Left colon (tissue), 2 donors: ENCODE measurements around the gene MAGI2. TPM values are rescaled to one million over a fixed set of nuclear protein-coding genes. Genes with fewer than 3 reads are reported as not detected.

Source experiments
- ATAC-seq: fragments of 200-7000 bp; cut with Tn5 transposase; one replicate; pipeline ENCODE4 v1.9.1; 2020; ENCODE audit warnings: mild to moderate bottlenecking, moderate library complexity
- DNase-seq, 2 donors: peaks; one replicate each; pipeline ENCODE4 v3.0.0-alpha.2; 2020
- intact Hi-C, 2 donors: fragments of 100-400 bp; cut with DNase I in 1 of 2; cut with micrococcal nuclease in 1 of 2; formaldehyde crosslinking; loops; one replicate each; pipeline versions ENCODE4 v1.11.2 to v1.14.0; 2022; cut with DNase I, micrococcal nuclease
- total RNA-seq, 2 donors: library from RNA; stranded (reverse); fragmentation: NEBNext Ultra II Directional; extraction: Animal tissue kit (Norgen Biotek cat#: 25700); gene quantifications; one replicate each; pipeline ENCODE4 v1.2.1, GENCODE V29; 2021
- donor health status: DM: no; HTN: no; CAD: no.
- donor health status: DM: yes; HTN: yes; CAD: no.

Gene MAGI2
- total RNA-seq, 2 donors from 2014 or later, result 1.4 to 3.5 TPM

DNA sequence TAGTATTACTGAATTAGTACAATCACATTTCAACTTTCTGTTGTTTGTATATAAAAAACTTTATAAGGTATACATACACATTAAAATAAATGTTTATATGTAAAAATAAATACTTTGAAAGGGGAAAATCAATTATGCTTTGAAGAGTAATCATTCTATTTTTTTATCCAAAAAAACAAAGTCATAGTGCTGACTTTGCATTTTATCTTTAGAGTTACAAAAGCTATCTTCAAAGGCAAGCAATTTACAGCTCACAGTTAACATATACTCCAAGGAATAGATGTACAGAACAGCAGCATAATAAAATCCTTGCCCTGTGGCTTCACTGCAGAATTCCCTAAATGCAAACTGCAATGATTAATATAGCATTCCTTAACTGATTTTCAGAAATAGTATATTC lies 53.2 kb downstream of the MAGI2 start:
- DNase-seq (no peak), ATAC-seq (no peak)
- intact Hi-C loops, result no loop called here

DNA sequence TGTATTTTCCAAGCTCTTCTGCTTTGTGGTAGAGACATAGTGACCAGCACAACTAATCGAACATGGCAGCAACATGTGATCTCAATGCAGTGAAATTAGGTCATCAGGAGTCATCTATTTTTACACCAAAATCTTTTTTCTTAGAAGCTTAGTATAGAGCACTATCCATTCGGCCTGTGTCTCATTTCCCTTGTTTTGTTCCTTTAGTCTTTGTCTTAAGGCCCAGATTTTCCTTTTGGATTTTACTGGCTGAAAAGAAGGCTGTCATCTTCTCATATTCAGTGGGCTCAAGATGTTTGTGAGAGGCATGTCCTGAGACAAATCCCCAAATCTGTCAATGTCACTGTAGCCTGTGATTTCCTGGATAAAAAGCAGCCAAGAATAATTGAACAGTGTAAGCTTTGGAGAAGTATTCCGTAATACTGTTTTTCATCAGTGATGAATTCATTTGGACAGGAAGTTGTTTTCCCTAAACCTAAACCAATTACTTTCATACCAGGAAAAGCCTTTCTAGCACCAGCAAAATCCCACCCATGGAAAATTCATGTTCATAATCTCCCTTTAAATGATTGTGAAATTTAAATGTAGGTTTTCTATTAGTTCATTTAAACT lies 55.2 kb downstream of the MAGI2 start:
- intact Hi-C loops, result no loop called here
- ATAC-seq (no peak), DNase-seq (no peak)

DNA sequence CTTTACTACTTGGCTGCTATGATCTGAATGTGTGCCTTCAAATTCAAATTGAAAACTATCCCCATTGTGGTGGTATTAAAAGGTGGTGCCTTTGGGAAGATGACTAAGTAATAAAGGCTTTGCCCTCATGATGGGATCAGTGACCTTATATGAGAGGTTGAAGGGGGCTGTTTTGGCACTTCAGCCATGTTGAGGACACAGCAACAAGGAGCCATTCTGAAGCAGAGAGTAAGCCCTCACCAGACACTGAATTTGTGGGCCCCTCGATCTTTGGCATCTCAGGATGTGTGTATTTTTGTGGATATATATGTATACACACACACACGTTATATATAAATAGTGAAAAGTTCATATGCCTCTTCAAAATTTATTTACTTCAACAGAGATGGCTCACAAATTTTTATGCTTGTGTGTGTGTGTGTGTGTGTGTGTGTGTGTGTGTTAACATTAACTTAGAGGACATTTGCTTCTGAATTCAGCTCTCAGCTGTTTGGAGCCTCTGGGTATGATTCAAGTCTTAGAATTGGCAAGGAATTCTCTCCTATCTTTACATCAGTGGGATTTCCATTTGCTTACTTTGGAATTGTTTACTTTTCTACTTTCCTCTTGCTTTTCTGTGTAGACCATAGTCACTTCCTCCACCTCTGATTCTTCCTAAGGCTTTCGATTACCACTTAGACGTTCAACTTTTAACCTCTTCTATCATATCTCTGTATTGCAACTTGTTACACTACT lies 66.6 kb downstream of the MAGI2 start:
- DNase-seq (no peak), ATAC-seq (no peak)
- intact Hi-C loops, result no loop called here

DNA sequence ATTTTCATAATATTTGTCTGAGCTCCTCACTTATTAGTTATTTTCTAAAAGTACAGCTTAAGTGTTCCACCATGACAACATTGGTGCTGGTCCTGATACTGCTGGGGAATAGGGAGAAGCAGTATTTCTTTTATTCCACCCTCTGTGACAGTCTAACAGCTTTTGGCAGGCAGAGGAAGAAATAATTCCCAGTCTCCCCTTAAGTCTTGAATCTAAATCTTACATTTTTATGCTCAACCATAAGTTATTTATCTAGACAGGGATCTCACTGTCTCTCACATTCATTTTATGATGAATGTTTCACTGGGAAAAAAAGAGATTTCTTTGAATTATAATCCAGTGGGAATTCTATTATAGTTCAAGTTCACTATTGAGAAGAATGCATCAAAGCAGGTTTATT lies 71.5 kb downstream of the MAGI2 start:
- ATAC-seq (no peak), DNase-seq (no peak)
- intact Hi-C loops, result no loop called here

DNA sequence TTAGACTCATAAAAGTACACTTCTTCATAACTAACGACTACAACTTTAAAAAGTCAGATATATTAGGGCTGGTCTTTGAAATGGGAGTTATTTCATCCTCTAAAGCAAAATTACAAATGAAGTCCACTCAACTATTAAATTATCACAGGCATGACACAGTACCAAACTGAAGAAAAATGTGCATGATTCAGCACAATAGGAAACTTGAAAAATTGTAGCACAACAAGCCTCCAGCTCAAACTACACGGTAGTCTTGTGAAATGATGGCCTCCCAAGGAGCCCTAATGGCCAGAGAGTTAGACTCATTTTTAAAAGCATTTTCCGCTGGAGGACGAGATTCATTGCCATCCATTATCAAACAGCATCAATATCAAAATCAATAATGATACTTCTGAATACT lies 76.4 kb downstream of the MAGI2 start:
- no peak for ATAC-seq
- no peak for DNase-seq
- intact Hi-C loops, result no loop called here

DNA sequence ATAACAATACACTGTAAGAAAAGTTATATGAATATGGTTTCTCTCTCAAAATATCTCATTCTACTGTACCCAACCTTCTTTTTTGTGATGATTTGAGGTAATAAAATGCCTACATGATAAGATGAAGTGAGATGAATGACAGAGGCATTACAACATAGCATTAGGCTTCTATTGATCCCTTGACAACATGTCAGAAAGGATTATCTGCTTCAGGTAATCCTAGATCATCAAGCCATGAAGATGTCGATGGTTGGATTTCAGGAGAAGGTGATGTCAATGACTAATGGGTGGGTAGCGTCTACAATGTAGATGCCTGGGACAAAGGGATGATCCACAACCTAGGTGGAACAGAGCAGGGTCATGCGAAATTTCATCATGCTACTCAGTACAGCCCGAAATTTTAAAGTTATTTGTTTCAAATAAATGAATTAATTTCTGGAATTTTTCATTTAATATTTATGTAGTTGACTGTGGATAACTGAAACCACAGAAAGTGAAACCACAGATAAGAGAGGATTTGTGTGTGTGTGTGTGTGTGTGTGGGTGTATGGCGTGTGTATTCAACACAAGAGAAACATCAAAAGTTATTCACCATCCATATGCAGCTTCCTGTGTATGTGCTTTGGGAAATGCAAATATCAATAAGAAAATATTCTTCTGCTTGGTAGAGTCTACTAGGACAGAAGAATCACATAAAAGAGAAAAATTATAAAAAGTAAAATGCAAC lies 77.0 kb downstream of the MAGI2 start:
- intact Hi-C loops, result no loop called here
- no peak for ATAC-seq
- no peak for DNase-seq

DNA sequence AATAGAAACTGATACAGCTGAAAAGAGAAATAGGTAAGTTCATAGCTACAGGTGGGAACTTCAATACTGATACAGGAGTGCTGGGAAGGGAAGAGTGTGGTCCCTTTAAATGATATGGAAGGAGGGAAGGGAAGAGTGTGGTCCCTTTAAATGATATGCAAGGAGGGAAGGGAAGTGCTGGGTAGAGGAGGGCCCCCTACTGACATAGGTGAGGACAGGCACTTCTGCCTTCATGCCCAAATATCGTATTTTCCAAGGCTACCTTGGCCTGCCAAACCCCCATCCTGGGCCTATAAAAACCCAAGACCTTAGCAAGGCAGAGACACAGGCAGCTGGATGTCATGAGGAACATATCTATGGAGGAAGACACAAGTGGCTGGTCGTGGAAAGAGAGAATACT lies 92.3 kb downstream of the MAGI2 start:
- ATAC-seq (no peak), DNase-seq (no peak)
- intact Hi-C loops, result no loop called here

DNA sequence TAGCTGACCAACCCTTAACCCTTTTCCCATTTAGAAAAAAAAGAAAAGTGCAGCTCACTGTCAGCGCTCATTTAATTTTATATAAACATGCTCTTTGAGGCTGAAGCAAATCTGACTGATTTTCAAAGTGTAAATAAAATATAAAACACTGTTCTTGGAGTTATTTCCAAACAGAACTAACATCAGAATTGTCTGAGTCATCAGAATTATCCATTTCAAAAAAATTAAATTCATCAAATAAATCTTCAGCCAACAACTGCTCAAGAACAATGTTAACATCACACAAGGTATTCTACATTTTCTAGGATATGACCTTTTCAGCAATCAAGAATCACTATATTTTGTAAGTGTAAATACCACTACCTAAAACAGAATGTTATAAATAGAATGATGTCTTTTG lies 93.6 kb downstream of the MAGI2 start:
- intact Hi-C loops, result no loop called here
- no peak for DNase-seq
- no peak for ATAC-seq

DNA sequence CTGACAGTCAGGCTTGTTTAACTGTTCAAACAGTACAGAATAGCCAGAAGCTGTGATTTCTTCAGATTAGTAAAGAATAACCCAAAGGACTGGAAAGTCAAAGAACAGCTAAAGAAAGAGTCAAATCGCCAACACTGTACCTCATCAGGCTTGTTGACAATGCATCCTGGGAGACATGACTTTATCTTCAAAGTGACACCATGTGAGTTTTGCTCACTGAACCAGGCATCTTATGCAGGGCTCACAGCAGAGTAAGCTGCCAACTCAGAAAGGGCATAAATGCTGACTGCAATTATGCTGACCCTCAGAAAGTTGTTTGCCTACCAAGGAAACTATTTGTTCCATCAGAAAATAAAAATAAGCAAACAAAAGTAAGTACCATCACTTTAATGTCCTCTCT lies 96.4 kb downstream of the MAGI2 start:
- intact Hi-C loops, result no loop called here
- no peak for ATAC-seq
- DNase-seq, result no peak

DNA sequence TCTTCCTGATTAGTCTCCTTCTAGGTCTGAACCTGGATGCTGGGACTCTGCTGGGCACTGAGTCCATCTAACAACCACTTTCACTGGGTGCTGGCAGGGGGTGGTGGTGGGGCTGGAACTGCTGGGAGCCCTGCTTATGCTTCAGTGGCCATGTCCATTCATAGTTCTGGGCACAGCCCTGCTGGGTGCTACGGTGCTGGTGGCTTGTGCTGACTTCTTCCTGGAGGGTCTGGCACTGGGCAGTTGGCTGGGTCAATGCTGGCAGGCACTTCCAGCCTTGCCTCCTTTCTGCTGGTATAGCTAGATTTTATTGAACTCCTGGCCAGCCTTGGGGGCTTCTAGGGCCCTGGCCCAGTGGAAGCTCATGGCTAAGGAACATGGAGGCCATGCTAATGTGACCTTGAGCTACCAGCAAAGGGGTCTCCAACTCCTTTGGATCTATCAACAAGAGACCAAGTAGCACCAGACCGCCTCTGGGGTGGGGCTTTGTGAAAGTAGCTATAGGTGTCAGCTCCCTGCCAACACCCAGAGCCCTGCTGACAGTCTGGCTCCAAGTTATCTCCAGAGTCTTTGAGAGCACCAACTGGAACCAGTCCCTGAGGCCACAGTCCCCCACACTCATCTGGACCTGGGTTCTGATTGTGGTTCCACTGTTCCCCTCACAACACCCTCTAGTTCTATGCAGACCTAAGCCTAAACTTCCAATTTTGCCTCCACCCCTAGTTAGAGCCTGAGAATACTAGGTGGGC lies 99.6 kb downstream of the MAGI2 start:
- DNase-seq, result no peak
- ATAC-seq, result no peak
- intact Hi-C loops, result no loop called here

DNA sequence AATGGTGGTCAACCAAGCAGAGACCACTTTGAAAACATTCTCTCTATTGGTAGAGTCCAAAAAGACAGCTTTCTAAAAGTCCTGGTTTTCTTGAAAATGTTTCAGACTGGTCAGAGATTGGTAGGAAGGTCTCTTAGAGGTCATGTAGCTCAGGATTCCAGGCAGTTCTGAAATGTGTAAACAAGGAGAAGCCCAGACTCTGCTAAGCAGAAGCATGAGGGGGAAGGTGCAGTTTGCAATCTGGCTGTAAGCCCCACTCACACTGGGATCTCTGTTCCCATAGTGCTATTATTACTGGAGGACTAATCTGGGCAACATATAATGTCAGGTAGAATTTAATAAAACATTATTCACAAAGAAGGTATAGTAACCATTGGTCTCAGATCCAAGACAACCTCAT lies 101.1 kb downstream of the MAGI2 start:
- no peak for ATAC-seq
- intact Hi-C loops, result no loop called here
- DNase-seq, result no peak

DNA sequence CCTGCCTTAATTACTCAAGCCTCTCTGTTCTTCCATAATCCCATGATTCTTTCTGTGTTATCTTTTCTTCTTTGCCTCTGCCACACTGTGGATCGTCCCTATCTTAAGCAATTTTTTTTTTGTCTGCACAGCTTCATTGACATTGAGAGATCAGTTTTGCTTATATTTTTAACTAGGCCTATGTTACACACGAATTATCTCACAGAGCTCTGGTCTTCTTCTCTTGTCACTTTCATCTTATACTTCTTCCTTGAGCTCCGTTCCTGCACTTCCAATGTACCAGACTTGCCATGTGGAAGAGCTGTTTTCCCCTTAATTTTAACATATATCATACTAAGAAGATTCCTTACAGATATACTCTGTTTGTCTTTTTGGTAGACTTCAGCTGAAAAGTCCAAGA lies 106.1 kb downstream of the MAGI2 start:
- no peak for DNase-seq
- intact Hi-C loops, result no loop called here
- ATAC-seq, result no peak

DNA sequence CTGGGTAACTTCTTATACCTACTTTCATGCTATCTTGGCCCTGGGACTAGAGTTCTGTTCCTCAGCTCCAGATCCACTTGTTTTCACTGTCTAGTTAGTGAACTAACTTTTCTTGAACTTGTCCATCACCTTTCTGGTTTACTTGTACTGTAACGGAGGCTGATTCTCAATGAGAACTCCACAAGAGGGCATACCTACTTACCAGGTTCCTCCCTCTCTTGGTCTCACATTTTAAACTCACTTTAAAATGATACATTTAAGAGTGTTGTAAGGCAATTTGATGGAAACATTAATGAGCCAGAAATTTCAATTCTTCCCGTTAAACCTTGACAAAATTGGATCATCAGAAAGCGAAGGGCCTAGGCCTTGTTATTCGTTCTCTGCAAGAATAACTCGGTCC lies 111.6 kb downstream of the MAGI2 start:
- no peak for ATAC-seq
- intact Hi-C loops, result no loop called here

DNA sequence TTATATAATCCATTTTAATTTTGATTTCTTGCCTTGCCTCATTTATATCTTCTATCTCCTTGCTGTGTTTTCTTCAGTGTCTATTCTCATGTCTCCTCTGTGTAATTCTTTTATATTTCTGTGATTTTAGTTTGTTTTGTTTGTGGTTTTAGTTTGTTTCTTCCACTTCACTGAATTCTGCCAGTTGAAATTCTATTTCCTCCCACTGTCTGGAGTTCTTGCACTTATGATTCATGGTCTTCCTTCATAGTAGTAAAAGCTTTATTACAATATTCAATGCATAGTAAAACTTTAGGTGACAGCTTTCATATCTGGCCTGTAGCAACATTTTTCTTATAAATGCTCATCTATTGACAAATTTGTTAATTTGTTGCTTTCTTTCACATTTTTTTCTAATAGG lies 113.3 kb downstream of the MAGI2 start:
- ATAC-seq (no peak), DNase-seq (no peak)
- intact Hi-C loops, result no loop called here

More for the DNA sequence above, 111.6 kb downstream of the MAGI2 start:
- no peak for DNase-seq

DNA sequence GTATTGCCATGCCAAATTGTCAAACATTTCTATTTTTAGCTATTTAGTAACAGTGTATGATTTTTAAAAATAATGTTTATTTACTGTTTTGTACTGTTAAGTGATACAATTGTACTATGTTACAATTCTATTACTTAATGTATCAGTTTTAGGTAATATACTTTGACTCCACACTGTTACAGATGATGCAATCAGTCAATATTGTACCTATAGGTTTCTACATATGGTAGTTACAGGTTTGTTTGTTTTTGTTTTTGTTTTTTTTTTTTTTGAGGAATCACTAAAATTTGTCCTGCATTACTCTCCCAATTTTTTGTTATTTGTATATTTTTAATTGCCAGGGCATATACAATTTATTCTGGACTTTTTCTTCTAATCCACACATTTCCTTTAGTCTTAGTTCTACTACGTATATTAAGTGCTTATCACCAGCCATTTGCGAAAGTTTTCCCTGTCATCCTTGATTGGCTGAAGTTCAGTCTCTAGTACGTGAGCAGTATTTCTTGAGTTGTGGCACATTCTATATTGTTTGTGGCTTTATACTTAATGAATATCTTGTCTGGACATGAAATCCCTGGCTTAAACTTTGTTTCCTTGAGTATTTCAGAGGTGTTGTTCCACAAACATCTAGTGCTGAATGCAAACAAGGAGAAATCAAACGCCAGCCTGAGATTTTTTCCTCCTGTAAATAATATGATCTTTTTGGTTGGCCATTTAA lies 114.1 kb downstream of the MAGI2 start:
- ATAC-seq (no peak), DNase-seq (no peak)
- intact Hi-C loops, result no loop called here

DNA sequence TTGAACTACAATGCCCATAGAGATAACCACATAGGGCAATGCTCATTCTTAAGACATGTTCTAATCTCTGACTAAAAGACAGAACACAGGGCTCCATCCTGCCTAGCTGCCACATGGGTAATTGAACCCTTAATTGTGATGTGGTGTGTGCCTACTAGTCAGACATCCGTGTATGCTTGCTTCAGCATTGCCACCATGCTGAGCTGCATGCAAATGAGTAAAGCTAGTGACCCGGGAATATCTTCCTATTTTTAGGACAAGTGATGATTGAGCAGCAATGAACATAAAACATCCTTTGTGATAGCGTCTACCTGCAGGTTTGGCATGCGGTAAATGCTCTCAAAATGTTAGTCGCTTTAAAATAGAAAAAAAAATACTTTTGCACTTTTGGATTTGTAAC lies 115.8 kb downstream of the MAGI2 start:
- intact Hi-C loops, result no loop called here
- DNase-seq (no peak), ATAC-seq (no peak)

DNA sequence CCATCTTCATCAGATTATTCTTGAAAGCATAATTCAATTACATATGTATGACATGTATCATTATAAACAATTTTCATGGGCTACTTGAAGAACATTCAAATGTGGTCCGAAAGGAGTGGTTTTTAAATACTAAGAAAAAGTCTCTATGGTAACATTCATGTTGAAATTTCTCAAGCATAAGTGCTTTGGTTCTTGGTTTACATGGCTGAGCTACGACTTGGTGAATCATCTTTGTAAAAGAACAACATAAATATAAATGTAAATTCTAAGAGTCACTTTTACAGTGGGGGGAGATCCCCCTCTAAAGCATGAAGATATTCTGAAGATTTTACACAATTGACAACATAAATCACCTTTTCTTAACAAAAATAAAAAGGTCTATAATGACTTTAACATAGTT lies 118.6 kb downstream of the MAGI2 start:
- DNase-seq (no peak), ATAC-seq (no peak)
- intact Hi-C loops, result no loop called here

DNA sequence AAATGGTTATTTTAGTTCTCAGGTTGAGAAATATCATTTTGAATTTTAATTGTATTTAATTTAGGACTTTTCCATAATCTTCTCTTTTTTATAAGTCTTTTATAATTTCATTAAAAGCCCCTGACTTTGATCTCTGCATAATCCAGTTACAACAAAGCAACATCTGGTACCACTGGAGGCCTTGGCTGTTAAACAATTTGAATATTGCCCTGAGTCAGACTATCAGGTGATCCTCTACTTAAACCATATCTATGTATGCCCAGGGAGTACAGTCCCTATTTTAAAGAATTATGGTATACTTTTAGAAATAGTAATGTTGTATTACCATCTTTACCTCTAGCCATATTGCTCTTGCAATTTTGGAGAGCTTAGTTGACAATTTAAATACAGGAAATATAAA lies 119.1 kb downstream of the MAGI2 start:
- intact Hi-C loops, result no loop called here
- no peak for DNase-seq
- ATAC-seq, result no peak

DNA sequence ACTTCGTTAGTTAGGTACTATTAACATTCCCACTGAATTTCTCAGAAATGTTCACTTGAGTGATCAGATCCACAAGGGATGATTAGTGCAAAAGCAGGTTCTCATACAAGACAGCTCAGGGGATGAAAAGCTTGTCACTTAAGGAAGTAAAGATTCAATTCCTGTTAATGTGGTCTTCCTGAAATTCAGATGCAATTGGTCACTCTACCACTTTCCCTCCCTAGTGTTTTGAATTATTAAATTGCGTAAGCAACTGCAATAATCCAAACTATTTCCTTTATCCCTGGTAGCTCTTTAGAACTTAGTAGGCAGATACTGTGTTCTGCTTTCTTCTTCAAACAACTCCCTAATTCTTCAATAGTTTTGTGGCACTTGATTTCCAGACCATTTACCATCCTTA lies 121.4 kb downstream of the MAGI2 start:
- ATAC-seq (no peak), DNase-seq (no peak)
- intact Hi-C loops, result no loop called here
